ENCODE measurements around the gene GRIK2. TPM values are rescaled to one million over a fixed set of nuclear protein-coding genes. Genes with fewer than 3 reads are reported as not detected.

GRIK2 gene
- total RNA-seq, 1 experiment from 2014 or later: 0.61 TPM

DNA sequence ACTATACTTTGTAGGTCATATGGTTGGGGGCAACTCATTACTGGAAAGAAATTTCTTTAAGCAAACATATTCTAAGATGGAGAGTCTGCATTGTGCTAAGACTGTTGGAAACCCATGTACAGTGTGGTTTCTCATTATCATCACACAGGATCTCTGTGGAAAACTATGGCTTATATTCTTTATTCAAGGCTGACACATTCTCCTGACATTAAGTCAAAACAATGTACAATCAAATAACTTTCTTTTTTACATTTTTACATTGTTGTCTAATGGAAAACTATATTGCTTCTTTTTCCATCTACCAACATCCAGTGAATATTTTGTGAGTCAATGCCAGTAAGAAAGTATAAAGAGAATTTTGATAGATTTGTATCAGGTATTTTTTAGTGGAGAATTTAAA, 417.6 kb downstream of the GRIK2 start:
- ChIA-PET POLR2A (ENCODE audit: unreplicated experiment) (no interaction called here), CTCF (no interaction called here)
- H4K20me1 ChIP-seq (ENCODE audit: insufficient read depth): no peaks in the 10 kb centered on the region
- no peak for DNase-seq
- no peak overlapping the region for H3K4me2 ChIP-seq
- H2AFZ ChIP-seq: no peak overlapping the region
- intact Hi-C loops (cut with micrococcal nuclease; ENCODE audit: unreplicated experiment): no loop called here
- no peaks in the 10 kb centered on the region for H3K27me3 ChIP-seq (ENCODE audit: insufficient read depth, low read depth)
- BruUV-seq (replicated peaks): no TSS peak
- H3K9me3 ChIP-seq (ENCODE audit: insufficient read depth, low read depth): no peaks in the 10 kb centered on the region
- H3K4me1 ChIP-seq (replicated peaks; ENCODE audit: insufficient read depth): no peaks in the 10 kb centered on the region
- no peaks in the 10 kb centered on the region for H3K79me2 ChIP-seq (ENCODE audit: low read depth)
- H3K27ac ChIP-seq: no peak overlapping the region
- H3K36me3 ChIP-seq (ENCODE audit: low read depth): no peaks in the 10 kb centered on the region
- TF ChIP-seq EZH2 (IDR thresholded peaks at IDR 0.05; ENCODE audit: low read depth): no peak
- H3F3A ChIP-seq (ENCODE audit: insufficient read depth, low read depth): no peaks in the 10 kb centered on the region
- no peak overlapping the region for H3K4me3 ChIP-seq
- no peaks in the 10 kb centered on the region for H3K9me2 ChIP-seq (ENCODE audit: insufficient read depth)

DNA sequence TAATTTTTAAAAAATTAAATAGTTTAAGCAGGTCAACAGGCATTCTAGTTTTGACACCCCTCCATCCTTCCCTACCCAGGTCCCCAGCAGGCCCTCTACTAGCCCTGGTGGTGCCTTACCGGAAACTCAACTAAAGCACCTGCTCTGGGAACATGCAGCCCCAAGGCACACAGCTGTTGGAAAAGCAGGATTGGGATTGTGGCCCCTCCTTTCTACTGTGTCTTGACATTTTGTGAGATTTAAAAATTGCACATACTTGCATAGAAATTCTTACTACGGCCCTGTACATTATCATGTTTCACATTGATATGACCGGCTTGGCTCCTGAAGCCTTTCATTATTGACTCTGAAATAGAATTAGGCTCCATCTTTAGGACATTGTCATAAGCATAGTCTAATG, 423.2 kb downstream of the GRIK2 start:
- Histone ChIP-seq H3K36me3 (ENCODE audit: low read depth) (no peaks in the 10 kb centered on the region), H2AFZ (no peak overlapping the region), H3K4me3 (no peak overlapping the region), H3K27me3 (ENCODE audit: insufficient read depth, low read depth) (no peaks in the 10 kb centered on the region), H4K20me1 (ENCODE audit: insufficient read depth) (no peaks in the 10 kb centered on the region), H3K79me2 (ENCODE audit: low read depth) (no peaks in the 10 kb centered on the region), H3K4me2 (no peak overlapping the region), H3K9me3 (ENCODE audit: insufficient read depth, low read depth) (no peaks in the 10 kb centered on the region), H3F3A (ENCODE audit: insufficient read depth, low read depth) (no peaks in the 10 kb centered on the region), H3K4me1 (replicated peaks; ENCODE audit: insufficient read depth) (no peaks in the 10 kb centered on the region), H3K27ac (no peak overlapping the region), H3K9me2 (ENCODE audit: insufficient read depth) (no peaks in the 10 kb centered on the region)
- ChIA-PET POLR2A (ENCODE audit: unreplicated experiment) (no interaction called here), CTCF (no interaction called here)
- intact Hi-C loops (cut with micrococcal nuclease; ENCODE audit: unreplicated experiment): no loop called here
- no peak for TF ChIP-seq CTCF (conservative IDR thresholded peaks at IDR 0.05)
- TF ChIP-seq EZH2 (IDR thresholded peaks at IDR 0.05; ENCODE audit: low read depth): no peak
- no peak for DNase-seq
- no TSS peak for BruUV-seq (replicated peaks)

- Histone ChIP-seq H3K9me3 (ENCODE audit: insufficient read depth, low read depth) (no peaks in the 10 kb centered on the region), H2AFZ (no peak overlapping the region), H3K9me2 (ENCODE audit: insufficient read depth) (no peaks in the 10 kb centered on the region), H3K4me3 (no peak overlapping the region), H3K79me2 (ENCODE audit: low read depth) (no peaks in the 10 kb centered on the region), H3K4me1 (replicated peaks; ENCODE audit: insufficient read depth) (no peaks in the 10 kb centered on the region), H3K4me2 (no peak overlapping the region), H3K27ac (no peak overlapping the region), H3K36me3 (ENCODE audit: low read depth) (no peaks in the 10 kb centered on the region), H3K27me3 (ENCODE audit: insufficient read depth, low read depth) (no peaks in the 10 kb centered on the region), H3F3A (ENCODE audit: insufficient read depth, low read depth) (no peaks in the 10 kb centered on the region), H4K20me1 (ENCODE audit: insufficient read depth) (no peaks in the 10 kb centered on the region)
- TF ChIP-seq EZH2 (IDR thresholded peaks at IDR 0.05; ENCODE audit: low read depth) (no peak), CTCF (conservative IDR thresholded peaks at IDR 0.05) (no peak)
- DNase-seq: no peak
- POLR2A ChIA-PET (ENCODE audit: unreplicated experiment): no interaction called here
- CTCF ChIA-PET: no interaction called here
- intact Hi-C loops (cut with micrococcal nuclease; ENCODE audit: unreplicated experiment): no loop called here
- BruUV-seq (replicated peaks): no TSS peak
Observed at GRCh38 chr6:101818051-101818450, 424.5 kb downstream of the GRIK2 start.

DNA sequence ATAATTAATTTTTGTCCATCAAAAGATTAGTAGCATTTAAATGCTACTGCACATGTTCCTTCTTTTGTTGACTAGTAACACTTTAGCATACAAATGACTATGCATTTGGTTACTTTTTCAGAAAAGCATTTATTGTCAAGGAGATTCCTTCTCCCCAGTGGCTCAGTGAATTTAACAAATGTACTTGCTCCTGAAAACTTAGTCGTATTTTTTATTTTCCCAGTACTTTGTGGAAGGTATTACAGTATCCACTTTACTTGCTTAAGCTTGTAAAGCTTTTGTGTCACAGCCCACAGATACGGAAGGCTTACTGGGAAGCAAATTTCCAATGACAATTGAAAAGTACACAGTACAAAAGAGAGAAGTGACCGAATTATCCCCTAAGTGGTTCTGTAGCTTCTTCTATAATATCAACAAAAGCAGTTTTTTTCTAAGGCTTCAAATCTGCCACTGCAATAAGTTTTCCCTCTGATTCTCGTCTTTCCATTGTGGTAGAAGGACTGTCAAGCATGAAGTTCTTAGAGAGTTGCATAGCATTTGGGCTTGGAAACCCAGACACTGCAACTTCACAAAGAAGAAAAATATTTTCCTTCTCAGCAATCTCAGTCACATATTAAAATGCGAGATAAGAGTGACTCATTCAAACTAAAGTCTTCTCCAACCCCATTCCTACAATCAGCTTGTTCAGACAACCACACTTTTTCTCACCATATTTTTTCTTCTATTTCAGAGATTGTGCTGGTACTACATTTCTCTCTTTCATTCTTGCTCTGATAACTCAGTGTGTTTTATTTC, 431.2 kb downstream of the GRIK2 start:
- BruUV-seq (replicated peaks): no TSS peak
- Histone ChIP-seq H3K4me2 (no peak overlapping the region), H3K36me3 (ENCODE audit: low read depth) (no peaks in the 10 kb centered on the region), H3K9me3 (ENCODE audit: insufficient read depth, low read depth) (peaks cover 1% of the 10 kb centered on the region; the same call in 1 of the 2 replicates), H3F3A (ENCODE audit: insufficient read depth, low read depth) (no peaks in the 10 kb centered on the region), H3K4me3 (no peak overlapping the region), H3K79me2 (ENCODE audit: low read depth) (no peaks in the 10 kb centered on the region), H4K20me1 (ENCODE audit: insufficient read depth) (no peaks in the 10 kb centered on the region), H3K27me3 (ENCODE audit: insufficient read depth, low read depth) (no peaks in the 10 kb centered on the region), H3K9me2 (ENCODE audit: insufficient read depth) (no peaks in the 10 kb centered on the region), H3K4me1 (replicated peaks; ENCODE audit: insufficient read depth) (no peaks in the 10 kb centered on the region), H3K27ac (no peak overlapping the region), H2AFZ (0 out of 2 replicates have a peak overlapping the region, but pooled peaks have one; percentile 25)
- no peak for TF ChIP-seq CTCF (conservative IDR thresholded peaks at IDR 0.05)
- no peak for TF ChIP-seq EZH2 (IDR thresholded peaks at IDR 0.05; ENCODE audit: low read depth)
- intact Hi-C loops (cut with micrococcal nuclease; ENCODE audit: unreplicated experiment): no loop called here
- no peak for DNase-seq
- ChIA-PET CTCF (no interaction called here), POLR2A (ENCODE audit: unreplicated experiment) (no interaction called here)

Data from PC-9 (cell line).